Activated CD4-positive, alpha-beta T cell treated with anti-CD3 and anti-CD28 coated beads, Interleukin-2, amount 50 U/mL, for 4 hours (primary cell): ENCODE results near the gene PLA2G4A.

Experiments
- DNase-seq, 2 experiments: peaks; one replicate each; pipeline ENCODE4 v3.0.0-alpha.2; 2020

PLA2G4A gene

DNA sequence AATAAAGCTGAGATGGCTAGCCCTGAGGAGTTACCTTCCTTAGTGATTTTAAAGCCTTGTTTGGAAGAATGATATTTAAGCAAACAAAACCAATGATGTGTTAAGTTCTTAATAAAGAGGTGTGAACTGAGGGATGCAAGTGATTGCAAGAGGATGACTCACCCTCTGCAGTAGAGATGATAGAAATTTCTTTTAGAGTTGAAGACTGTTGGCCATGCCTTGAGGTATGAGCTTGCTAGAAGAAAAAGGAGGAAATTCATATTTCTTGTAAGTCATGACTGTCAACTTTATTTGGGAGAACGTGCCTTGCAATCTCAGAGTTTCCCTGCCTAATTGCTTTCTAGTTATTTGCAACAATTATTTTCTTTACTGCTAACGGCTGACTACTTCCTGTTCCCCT is 94.7 kb downstream of the PLA2G4A start:
- no peak for DNase-seq

DNA sequence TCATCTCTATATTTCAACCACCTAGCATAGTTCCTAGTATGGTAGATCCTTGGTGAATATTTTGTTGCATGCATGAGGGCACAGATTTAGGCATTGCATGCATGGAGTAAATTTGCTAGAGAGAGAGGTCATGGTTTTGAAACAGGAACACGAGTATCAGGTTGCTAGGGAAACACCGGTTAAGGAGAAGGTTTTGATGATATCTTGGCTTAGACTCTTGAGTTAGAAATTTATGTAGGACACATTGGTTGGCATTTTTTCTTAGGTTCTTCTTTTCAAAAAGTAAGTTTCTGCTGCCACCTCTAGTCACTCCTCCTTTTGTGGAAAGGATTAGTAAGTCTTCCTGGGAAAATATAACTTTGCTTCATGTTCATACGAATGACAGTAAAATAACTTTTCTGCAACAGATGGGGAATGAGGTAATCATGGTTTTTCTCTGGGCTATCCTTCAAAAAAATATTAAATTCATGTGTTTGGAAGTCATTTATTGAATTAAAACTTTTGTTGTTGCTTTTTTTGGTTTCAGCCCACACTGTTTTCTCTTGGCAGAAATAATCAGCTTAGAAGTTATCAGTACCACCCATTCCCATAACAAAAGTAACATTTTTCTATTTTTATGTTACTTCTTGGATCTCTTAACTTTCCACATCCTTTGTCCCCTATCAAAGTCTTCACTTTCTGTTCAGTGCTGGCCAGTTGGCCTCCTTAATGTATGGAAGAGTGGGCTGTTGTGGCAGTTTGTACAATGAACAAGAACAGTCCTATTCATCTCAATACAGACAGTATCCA is 97.3 kb downstream of the PLA2G4A start:
- DNase-seq: no peak

DNA sequence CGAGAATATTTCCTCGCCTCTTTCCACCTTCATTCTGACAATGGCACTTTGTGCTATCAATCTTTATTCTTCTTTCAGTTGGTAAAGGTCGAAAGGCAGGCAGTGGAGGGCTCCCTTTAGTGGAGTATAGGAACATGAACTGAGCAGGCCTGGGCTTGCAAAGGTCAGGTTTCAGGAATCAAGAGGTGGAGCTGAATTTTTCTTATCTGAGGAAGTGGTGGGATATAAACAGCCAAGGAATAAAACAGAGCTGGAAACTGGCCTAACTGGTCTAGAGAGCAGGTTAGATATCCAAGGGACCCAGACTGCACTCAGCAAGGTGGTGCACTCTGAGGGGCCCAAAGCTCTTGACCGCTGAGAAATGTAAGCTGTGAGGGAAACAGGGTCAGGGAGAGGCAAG is 99.1 kb downstream of the PLA2G4A start:
- no peak for DNase-seq

DNA sequence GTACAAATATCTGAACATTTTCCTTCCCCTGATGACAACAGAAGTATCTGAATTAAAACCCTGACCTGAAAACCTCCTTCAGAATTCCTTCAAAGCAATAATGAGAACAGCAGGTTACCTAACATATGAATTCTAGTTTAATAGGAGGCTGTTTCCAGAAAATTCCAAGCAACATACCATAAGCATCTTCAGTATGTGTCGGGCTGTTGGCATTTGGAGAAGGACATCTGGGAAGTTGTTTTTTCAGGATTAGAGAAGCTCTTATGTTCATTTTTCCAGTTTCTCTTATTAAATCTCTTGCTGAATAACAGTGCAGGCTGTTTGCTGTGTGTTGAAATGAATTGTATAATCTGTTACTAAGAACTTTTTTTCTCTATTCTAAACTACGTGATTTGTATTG is 101.5 kb downstream of the PLA2G4A start:
- DNase-seq: no peak

DNA sequence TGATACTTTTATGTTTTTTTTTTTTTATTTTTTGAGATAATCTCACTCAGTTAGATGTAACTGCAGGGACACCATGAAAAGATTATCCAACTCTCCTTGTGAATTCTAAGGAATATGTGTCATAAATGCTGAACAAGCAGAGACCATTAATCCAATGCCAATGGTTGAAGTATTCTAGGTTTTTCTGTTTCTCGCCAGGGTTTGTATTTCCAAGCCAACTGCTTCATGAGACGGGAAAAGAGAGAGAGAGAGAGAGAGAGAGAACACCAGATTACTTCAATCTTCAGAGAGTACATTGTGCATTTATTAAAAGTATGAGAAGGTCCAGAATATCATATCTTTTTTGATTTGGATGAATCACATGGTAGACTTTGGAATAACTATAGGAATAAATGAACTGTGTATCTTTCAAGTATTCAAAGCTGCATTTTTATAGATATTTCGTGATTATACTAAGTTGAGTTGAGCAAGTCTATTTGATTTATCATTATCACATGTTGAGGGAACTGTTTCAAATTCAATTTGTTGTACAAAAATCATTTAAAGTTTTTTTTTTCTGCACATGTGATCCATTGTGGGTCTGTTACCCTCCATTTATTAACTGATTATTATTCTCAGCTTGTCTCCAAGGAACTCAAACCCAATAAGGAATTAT is 108.4 kb downstream of the PLA2G4A start:
- no peak for DNase-seq

DNA sequence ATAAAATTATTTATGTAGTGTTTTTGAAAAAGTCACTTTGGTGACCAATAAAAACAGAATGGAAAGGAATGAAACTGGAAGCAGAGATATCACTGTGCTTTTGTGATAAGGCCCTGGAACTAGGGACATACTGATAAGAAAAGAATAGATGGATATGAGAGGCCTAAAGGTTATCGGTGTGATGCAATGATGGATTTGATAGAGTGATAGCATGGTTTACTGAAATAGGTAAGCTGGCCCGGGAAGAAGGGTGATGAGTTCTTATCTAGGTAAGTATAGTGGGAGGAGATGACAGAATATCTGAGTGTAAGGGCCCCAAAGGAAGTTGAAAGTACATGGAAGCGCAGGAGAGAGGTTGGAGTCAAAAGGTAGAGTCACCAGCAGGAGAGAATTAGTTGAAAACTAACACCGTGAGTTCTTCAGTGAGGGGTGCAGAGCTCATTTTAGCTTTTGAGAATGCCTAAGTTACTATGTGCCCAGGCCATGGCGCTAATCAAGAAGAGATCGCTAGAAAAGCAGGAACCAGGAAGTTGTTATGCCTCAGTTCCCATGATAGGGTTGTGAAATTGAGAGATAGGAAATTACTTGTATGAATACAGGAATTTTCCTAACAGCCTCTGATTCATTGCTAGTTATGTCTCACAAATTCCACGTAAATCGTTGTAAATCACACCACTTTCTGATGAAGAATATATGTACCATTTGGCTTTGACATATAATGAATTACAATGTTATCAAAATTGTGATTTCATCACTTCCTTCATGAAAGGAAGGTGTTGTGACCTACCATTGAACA is 115.3 kb downstream of the PLA2G4A start:
- no peak for DNase-seq

DNA sequence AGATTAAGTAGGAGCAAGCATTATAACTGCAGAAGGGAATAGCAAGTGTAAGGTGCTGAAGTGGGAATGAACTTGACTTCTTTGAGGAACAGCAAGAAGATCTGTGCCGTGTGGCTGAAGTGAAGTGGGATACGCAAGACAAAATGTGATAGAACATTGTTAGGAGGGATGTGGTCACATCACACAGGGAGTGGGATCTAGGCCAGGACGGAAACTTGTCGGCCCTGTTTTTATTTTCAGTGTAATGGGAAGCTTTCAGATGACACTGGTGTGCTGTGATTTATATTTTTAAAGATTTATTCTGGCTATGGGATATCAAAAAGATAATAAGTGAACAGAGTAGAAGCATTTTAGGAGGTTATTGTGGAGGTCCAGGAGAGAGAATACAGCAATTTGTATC is 116.4 kb downstream of the PLA2G4A start:
- no peak for DNase-seq

DNA sequence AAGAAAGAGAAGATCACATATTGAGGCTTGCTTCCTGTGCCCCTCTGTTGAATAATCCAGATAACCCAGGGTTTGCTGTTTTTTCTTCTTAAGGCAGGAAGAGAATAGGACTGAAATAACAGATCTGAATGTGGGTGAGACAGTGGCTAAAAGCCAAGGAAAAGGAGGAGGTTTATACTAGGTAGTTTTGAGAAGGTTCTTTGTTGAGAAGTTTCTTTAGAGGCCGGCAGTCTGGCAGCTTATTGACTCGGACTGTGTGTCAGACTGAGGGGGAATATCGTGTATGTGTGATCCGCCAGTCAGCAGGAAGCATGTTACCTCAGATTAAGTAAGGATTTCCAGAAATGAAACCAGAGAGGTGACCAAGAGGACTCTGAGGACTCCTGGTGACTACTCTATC is 119.8 kb downstream of the PLA2G4A start:
- no peak for DNase-seq

DNA sequence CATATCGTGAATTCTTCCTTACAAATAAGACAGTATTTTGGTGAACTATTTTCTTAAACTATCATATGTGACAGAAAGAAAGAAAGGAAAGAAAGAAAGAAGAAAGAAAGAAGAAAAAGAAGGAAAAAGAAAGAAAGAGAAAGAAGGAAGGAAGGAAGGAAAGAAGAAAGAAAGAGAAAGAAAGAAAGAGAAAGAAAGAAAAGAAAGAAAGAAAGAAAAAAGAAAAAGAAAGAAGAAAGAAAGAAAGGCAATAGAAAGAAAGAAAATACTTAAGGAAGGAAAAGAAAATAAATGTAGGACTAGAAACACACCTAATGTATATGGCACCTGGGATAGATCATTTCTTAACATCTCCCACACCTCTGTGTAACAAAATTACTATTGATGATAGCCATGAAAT is 120.4 kb downstream of the PLA2G4A start:
- no peak for DNase-seq

DNA sequence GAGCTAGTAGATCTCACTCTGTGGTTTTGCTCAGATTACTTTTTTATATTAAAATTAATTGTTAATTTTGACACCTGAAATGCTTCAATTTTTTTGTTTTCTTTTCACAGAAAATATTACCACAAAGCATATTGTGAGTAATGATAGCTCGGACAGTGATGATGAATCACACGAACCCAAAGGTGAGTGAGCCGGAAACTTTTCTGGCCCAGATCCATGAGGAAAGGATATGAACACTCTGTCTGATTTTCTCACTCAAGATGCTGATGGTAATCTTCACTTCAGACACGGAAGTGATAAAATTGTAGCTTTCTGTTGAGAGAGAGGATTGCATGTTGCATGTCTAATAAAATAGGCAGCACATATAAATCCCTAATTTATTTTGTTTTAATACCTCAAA is 121.8 kb downstream of the PLA2G4A start:
- no peak for DNase-seq

DNA sequence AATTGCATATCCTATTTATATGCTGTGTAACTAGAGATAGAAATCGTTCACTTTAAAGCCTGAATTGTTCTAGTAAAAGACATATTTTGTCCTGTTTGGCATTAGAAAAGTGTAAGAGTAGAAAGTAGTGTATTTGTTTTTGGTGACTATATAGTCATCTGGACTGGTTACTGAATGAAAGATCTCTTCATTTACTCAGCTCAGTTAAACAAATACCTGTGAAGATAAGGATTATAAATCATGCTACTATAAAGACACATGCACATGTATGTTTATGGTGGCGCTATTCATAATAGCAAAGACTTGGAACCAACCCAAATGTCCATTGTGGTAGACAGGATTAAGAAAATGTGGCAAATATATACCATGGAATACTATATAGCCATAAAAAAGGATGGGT is 125.1 kb downstream of the PLA2G4A start:
- DNase-seq: no peak

DNA sequence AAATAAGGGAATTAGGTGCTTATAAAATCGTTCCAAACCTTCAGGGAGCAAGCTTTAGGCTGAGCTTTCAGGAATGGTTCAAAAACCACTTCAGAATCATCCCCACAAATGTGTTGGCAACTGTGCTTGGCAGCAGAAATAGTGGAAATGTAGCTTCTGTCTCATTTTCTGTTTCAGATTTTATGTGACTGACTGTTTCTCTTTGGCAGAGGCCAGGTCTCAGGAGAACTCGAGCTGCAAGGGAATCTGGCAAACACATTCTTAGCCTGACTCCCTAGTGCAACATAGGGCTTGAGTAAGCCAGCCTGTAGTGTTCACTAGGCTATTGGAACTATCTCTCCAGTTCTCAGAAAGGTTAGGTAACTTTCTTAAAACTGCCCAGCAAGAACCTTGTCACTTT is 128.6 kb downstream of the PLA2G4A start:
- DNase-seq: no peak

DNA sequence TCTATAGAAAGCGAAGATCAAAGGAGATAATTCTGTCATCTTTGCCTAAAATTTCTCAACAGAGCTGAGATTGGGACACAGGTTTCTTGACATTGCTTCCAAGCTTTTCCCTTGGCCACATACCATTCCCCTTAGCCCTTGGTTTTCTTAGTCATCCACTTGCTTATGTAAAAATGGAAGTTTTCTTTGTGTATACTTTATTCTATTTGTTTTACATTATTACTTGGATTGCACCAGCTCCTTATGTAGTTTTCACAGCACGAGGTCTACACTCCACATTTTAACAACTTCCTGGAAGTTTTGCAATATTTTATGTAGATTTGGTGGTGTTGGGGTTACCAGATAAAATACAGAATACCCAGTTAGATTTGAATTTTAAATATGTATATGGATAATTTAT is 129.8 kb downstream of the PLA2G4A start:
- DNase-seq: no peak

DNA sequence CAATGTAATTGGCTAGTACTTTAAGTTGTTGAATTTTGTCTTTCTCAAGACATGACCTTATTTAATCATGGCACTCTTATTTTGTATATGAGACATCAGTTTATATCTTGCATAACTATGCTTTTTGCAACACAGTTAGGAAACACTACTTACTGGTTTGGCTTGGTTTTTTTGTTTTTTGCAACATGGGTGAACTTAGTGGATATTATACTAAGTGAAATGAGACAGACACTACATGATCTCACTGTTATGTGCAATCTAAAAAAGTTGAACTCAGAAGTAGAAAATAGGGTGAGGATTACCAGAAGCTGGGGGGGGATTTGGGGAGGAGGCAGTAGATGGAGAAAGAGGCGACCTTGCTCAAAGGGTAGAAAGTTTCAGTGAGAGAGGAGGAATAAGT is 132.1 kb downstream of the PLA2G4A start:
- no peak for DNase-seq

DNA sequence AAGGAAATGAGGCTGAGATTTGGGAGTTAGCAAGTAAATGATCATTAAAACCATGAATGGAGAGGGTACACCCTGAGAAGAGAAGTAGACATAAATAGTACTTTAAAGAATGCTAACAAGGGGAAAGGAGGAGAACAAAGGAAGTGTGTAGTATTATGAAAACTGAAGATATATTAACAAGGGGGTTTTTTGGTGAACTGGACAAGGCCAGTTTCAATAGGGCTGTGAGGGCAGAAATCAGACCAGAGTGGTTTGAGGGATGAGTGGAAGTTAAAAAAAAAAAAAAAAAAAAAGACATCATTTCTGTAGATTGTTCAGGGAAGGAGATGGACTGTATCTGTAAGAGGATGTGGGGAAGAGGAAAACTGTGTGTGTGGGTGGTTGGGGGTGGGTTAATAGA is 137.1 kb downstream of the PLA2G4A start:
- DNase-seq: no peak

DNA sequence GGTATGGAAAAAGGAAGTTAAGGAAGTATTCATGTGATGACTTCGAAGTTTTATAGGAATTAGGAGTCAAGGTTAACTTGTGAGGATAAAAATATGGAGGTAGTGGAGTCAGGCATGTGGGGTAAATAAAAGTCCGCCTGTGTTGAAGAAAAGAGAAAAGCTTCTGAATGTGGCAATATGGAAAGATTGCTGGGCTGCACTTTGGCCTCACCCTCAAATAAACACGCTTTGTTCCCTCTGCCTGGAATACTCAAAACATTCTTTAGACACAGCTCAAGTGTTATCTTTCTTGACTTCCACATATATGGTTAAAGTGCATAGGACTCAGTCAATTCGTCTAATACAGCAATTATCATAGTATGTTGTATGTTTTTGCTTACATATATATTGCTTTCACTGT is 137.7 kb downstream of the PLA2G4A start:
- no peak for DNase-seq

DNA sequence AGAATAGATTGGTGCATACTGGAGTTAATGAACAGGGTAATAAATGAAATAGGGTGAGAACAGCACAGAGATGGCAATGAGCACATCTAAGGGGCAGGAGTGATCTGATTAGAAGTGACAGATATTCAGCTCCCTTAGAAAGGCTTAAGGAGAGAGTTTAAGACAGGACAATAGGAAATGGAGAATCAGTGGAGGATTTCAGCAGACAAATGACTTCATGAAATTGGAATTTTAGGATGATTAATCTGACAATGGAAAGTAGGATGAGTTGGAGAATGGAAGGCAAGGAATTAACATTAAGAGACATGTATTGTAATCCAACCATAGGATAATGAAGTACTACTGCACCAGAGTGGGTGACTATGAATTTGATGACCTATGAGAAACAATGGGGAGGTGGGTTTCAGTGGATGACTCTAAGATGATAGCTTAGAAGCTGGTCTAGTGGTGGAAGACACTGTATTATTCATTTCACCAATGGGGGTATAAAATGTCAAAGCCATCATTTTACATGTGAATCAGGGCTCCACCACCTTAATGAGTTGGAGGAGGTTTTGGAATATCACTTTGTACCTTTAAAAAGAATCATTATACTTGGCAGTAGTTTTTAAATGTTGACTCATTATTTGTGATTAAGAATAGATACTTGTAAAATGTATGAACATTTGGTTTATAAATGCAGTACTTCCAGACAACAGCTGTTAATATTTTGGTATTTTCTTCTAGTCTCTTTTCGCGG is 139.1 kb downstream of the PLA2G4A start:
- no peak for DNase-seq

DNA sequence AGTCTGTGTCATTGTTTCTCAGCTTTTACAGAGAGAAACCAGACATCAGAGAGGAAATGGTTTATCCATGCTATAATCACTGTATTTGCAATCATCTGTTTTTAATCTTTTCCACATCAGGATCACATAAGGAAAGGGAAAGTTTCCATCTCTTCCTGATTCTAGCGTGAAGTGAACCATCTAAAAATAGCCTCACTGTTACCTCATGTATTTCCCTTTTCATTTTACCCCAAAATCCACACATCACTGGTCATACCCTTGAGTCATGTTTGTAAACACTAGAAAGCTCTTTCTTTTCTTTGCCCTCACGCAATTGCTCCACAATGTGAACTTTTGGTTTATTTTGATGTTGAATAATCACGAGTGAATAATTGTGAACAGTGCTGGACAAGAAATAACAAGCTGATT is 146.0 kb downstream of the PLA2G4A start:
- DNase-seq: no peak

DNA sequence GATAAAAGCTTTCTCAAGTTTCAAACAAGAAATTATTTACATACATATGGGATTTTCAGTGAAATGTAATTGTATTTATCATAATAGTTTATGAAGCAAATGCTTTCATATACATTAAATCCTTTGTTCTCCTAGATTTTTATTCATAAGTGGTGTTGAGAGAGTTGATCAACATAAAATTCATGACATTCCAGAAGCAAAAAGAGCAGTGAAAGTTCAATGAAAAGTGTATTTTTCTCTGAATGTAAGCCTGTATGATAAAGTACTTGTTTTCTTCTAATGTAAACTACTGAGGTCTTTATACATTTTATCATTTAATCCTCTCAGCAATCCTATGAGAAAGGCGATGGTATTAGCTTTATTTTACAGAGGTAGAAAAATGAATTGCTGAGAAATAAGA is 146.5 kb downstream of the PLA2G4A start:
- DNase-seq: no peak

DNA sequence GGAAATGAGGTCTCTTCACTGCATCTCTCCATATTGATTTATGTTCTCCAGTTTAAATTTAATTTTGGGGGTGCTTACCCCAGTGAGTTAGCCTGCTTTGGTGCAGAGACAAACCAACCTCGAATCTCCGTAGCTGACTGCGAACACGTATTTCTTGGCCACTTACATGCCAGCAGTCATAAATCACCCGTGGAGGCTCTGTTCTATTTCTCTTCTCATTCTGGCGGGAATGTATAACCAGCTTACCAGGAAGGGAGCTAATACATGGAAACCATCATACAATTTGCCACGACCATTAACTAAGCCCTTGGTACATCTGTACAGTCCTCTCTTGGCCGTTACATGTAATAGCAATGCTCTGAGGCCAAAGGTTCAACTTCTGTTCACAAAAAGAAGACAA is 148.0 kb downstream of the PLA2G4A start:
- no peak for DNase-seq

DNA sequence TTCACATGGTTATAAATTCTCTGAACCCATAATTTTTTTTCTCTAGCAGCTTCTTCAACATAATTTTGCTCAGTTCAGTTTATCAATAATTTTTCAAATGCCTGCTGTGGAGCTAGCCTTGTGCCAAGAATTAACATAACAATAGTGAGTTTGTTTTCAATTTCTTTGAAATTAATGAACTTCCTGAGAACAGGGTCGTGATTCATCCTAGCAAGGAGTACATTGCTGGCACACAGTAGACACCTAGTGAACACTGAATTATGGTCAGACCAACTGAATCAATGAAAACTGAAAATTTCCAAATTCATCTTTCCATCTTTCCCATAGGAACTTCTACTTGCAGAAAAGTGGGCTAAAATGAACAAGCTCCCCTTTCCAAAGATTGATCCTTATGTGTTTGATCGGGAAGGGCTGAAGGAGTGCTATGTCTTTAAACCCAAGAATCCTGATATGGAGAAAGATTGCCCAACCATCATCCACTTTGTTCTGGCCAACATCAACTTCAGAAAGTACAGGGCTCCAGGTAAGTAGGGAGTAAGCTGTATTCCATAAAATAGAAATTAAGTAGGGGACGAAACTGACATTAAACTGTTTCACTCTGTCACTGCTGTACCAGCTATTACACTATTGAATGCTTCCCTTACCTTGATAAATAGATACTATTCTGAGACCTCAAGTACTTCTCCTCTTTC is 148.7 kb downstream of the PLA2G4A start:
- DNase-seq: no peak
